ENCODE data around the gene NPBWR2. TPM values are rescaled to one million over a fixed set of nuclear protein-coding genes. Genes with fewer than 3 reads are reported as not detected.

Gene NPBWR2
- total RNA-seq, 1 experiment from 2014 or later, result not detected

DNA sequence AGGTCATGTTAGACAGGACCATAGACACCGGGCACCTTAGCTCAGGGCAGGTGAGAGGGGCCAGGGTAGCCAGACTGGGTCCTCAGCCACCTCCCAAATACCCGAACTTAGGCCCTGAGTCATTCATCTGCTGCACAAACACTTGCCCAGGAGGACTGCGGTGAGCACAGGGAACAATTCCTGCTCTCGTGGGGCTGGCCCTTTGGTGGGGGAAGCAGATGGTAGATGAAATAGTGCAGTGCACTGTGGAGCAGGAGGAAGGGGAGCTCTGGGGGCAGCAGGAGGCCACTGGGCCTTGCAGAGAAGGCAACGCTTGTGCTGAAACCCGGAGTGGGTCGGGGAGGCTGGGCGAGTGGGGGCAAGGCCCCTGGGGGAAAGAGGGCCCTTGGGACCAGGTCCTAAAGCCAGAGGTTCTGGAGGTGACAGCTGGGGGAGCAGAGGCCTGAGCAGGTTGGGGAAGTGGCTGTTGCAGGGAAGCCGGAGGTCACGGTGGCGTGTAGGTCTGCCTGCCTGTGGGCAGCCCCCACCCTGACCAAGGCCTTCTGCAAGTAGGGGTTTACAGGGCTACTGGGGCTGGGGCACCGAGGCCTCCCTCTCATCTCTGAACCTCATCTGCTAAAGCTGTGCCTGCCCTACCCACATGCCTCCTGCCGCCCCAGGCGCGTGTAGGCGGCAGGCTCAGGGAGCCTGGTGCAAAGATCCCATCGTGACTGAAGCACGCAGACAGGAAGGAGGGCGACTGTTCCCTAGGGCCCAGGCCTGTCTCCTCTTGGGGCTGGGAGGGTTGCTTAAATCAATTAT lies 4.7 kb upstream of the NPBWR2 start:
- no peaks in the 10 kb centered on the region for H3K4me1 Mint-ChIP-seq
- H3K36me3 Mint-ChIP-seq, result no peaks in the 10 kb centered on the region
- ATAC-seq (no peak), DNase-seq (ENCODE audit: low spot score) (no peak)
- TF ChIP-seq ZNF138 (CRISPR knock-in tag; conservative IDR thresholded peaks at IDR 0.05) (no peak), KAT7 (CRISPR knock-in tag; IDR thresholded peaks at IDR 0.05; ENCODE audit: borderline replicate concordance) (no peak), ZNF263 (CRISPR knock-in tag; IDR thresholded peaks at IDR 0.05; ENCODE audit: low read depth) (no peak), NFYB (CRISPR knock-in tag; conservative IDR thresholded peaks at IDR 0.05; ENCODE audit: low read depth) (no peak), EMX1 (CRISPR knock-in tag; IDR thresholded peaks at IDR 0.05) (no peak)
- TF ChIP-seq, protein P1, sequence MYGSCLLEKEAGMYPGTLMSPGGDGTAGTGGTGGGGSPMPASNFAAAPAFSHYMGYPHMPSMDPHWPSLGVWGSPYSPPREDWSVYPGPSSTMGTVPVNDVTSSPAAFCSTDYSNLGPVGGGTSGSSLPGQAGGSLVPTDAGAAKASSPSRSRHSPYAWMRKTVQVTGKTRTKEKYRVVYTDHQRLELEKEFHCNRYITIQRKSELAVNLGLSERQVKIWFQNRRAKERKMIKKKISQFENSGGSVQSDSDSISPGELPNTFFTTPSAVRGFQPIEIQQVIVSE (CRISPR knock-in tag; IDR thresholded peaks at IDR 0.05; ENCODE audit: borderline replicate concordance), result no peak
- TF ChIP-seq, protein P2, sequence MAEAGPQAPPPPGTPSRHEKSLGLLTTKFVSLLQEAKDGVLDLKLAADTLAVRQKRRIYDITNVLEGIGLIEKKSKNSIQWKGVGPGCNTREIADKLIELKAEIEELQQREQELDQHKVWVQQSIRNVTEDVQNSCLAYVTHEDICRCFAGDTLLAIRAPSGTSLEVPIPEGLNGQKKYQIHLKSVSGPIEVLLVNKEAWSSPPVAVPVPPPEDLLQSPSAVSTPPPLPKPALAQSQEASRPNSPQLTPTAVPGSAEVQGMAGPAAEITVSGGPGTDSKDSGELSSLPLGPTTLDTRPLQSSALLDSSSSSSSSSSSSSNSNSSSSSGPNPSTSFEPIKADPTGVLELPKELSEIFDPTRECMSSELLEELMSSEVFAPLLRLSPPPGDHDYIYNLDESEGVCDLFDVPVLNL (CRISPR knock-in tag; IDR thresholded peaks at IDR 0.05; ENCODE audit: borderline replicate concordance, low read depth), result no peak
- TF ChIP-seq, protein P3, sequence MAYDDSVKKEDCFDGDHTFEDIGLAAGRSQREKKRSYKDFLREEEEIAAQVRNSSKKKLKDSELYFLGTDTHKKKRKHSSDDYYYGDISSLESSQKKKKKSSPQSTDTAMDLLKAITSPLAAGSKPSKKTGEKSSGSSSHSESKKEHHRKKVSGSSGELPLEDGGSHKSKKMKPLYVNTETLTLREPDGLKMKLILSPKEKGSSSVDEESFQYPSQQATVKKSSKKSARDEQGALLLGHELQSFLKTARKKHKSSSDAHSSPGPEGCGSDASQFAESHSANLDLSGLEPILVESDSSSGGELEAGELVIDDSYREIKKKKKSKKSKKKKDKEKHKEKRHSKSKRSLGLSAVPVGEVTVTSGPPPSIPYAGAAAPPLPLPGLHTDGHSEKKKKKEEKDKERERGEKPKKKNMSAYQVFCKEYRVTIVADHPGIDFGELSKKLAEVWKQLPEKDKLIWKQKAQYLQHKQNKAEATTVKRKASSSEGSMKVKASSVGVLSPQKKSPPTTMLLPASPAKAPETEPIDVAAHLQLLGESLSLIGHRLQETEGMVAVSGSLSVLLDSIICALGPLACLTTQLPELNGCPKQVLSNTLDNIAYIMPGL (CRISPR knock-in tag; IDR thresholded peaks at IDR 0.05), result no peak
- TF ChIP-seq, protein P4, sequence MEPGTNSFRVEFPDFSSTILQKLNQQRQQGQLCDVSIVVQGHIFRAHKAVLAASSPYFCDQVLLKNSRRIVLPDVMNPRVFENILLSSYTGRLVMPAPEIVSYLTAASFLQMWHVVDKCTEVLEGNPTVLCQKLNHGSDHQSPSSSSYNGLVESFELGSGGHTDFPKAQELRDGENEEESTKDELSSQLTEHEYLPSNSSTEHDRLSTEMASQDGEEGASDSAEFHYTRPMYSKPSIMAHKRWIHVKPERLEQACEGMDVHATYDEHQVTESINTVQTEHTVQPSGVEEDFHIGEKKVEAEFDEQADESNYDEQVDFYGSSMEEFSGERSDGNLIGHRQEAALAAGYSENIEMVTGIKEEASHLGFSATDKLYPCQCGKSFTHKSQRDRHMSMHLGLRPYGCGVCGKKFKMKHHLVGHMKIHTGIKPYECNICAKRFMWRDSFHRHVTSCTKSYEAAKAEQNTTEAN (CRISPR knock-in tag; IDR thresholded peaks at IDR 0.05), result no peak
- no peaks in the 10 kb centered on the region for H3K9me3 Mint-ChIP-seq
- POLR2A ChIA-PET, result no interaction called here
- CTCF ChIA-PET, result interaction anchor here (0.8 to 2.4 kb wide), 4 partner anchors 8 to 74 kb away, joined by 3 to 10 read pairs (median 6); partner anchors contain the start of gene LKAAEAR1
- H3K4me3 Mint-ChIP-seq, result no peak overlapping the region
- no peaks in the 10 kb centered on the region for H3K27me3 Mint-ChIP-seq (ENCODE audit: low read depth)
- H3K27ac Mint-ChIP-seq, result 0 out of 2 replicates have a peak overlapping the region, but pooled peaks have one; percentile 57

DNA sequence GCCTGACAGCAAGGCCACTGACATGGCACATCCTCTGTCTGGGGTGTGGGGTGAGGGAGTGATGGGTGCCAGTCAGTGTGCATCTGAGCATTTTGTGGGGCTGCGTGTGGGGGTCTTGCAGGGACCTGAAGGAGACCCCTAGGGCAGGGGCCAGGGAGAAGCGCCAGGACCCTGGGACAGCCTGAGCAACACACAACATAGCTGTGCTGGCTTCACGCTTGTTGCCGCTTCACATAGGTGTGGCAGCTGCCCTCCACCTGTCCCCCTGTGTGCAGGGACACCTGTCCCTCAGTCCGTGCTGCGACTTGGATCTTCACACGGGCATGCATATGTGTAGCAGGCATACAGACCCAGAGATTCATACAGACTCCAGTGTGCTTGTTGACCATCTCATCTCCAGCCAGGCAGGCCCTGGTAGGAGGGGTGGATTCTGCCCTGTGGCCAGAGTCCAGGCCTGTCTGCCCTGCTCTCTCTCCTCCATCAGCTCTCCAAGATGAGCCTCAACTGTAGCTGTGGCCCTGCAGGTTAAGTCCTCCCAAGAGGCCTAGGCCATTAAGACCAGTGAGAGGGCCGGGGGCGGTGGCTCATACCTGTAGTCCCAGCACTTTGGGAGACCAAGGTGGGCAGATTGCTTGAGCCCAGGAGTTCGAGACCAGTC lies 3.2 kb upstream of the NPBWR2 start:
- POLR2A ChIA-PET, result no interaction called here
- Mint-ChIP-seq H3K27me3 (ENCODE audit: low read depth) (no peaks in the 10 kb centered on the region), H3K9me3 (no peaks in the 10 kb centered on the region), H3K27ac (no peak overlapping the region; the same call in 1 of the 2 replicates), H3K4me1 (no peaks in the 10 kb centered on the region), H3K4me3 (no peak overlapping the region), H3K36me3 (no peaks in the 10 kb centered on the region)
- ATAC-seq (no peak), DNase-seq (ENCODE audit: low spot score) (peak; percentile 5)
- TF ChIP-seq TCF7 (CRISPR knock-in tag; IDR thresholded peaks at IDR 0.05; ENCODE audit: low read depth) (no peak), ZNF671 (CRISPR knock-in tag; IDR thresholded peaks at IDR 0.05) (no peak), ZNF121 (CRISPR knock-in tag; IDR thresholded peaks at IDR 0.05) (no peak), TEAD4 (CRISPR knock-in tag; IDR thresholded peaks at IDR 0.05) (no peak), RELA (CRISPR knock-in tag; IDR thresholded peaks at IDR 0.05; ENCODE audit: borderline replicate concordance) (no peak), FOXJ3 (CRISPR knock-in tag; IDR thresholded peaks at IDR 0.05; ENCODE audit: borderline replicate concordance) (no peak), ZBTB21 (CRISPR knock-in tag; IDR thresholded peaks at IDR 0.05; ENCODE audit: borderline replicate concordance) (no peak), PRRX2 (CRISPR knock-in tag; IDR thresholded peaks at IDR 0.05) (no peak)
- TF ChIP-seq, protein P5, sequence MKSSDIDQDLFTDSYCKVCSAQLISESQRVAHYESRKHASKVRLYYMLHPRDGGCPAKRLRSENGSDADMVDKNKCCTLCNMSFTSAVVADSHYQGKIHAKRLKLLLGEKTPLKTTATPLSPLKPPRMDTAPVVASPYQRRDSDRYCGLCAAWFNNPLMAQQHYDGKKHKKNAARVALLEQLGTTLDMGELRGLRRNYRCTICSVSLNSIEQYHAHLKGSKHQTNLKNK (CRISPR knock-in tag; IDR thresholded peaks at IDR 0.05), result no peak
- TF ChIP-seq, protein P1 (CRISPR knock-in tag; IDR thresholded peaks at IDR 0.05; ENCODE audit: borderline replicate concordance), result no peak
- TF ChIP-seq, protein P4 (CRISPR knock-in tag; IDR thresholded peaks at IDR 0.05), result no peak
- TF ChIP-seq, protein P6, sequence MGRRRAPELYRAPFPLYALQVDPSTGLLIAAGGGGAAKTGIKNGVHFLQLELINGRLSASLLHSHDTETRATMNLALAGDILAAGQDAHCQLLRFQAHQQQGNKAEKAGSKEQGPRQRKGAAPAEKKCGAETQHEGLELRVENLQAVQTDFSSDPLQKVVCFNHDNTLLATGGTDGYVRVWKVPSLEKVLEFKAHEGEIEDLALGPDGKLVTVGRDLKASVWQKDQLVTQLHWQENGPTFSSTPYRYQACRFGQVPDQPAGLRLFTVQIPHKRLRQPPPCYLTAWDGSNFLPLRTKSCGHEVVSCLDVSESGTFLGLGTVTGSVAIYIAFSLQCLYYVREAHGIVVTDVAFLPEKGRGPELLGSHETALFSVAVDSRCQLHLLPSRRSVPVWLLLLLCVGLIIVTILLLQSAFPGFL (CRISPR knock-in tag; IDR thresholded peaks at IDR 0.05; ENCODE audit: borderline replicate concordance), result no peak
- CTCF ChIA-PET, result interaction anchor here (1.3 to 2.4 kb wide), 3 partner anchors 9 to 53 kb away, joined by 4 to 10 read pairs (median 7); partner anchors contain the start of gene LKAAEAR1

Data from WTC11 (cell line).